ENCODE results near the gene TAF12.
A peak's percentile ranks its signal among the peaks of the same experiment; 100 is the strongest.

TAF12 gene

GRCh38 chr1:28578696-28579218, 64.1 kb downstream of the TAF12 start:
- Histone ChIP-seq H4K20me1 (ENCODE audit: insufficient read depth, low read length) (peaks cover 40% of the 10 kb centered on the region), H3K9me3 (replicated peaks; ENCODE audit: insufficient read depth, low read length) (no peaks in the 10 kb centered on the region), H3K4me2 (ENCODE audit: low read depth, low read length) (peak overlapping the region; percentile 9; the same call in 1 of the 2 replicates), H3K9me2 (replicated peaks; ENCODE audit: insufficient read depth, low read length) (no peaks in the 10 kb centered on the region), H3K36me3 (replicated peaks; ENCODE audit: insufficient read depth, low read length) (peaks cover 22% of the 10 kb centered on the region), H3F3A (ENCODE audit: insufficient read depth, low read length) (peaks cover 69% of the 10 kb centered on the region), H3K4me1 (ENCODE audit: low read length) (peaks cover 29% of the 10 kb centered on the region), H3K27ac (ENCODE audit: low read length) (peak overlapping the region; percentile 80; the same call in 1 of the 2 replicates), H3K4me3 (ENCODE audit: low read length) (no peak overlapping the region), H3K79me2 (ENCODE audit: low read length) (peaks cover 38% of the 10 kb centered on the region), H3K9ac (ENCODE audit: low read length) (no peak overlapping the region), H2AFZ (ENCODE audit: low read length) (no peak overlapping the region), H3K27me3 (replicated peaks; ENCODE audit: insufficient read depth, low read length) (no peaks in the 10 kb centered on the region)
- DNase-seq, result no peak
- no peak for TF ChIP-seq EZH2 (optimal IDR thresholded peaks at IDR 0.05; ENCODE audit: low read depth, low read length)
- TF ChIP-seq EZH2phosphoT487 (IDR thresholded peaks at IDR 0.05; ENCODE audit: low read length), result no peak
- TF ChIP-seq CTCF (IDR thresholded peaks at IDR 0.05; ENCODE audit: low read length), result no peak

- Histone ChIP-seq H3K27ac (ENCODE audit: low read length) (peak overlapping the region; percentile 80; the same call in 1 of the 2 replicates), H3K79me2 (ENCODE audit: low read length) (peaks cover 38% of the 10 kb centered on the region), H3K9me3 (replicated peaks; ENCODE audit: insufficient read depth, low read length) (no peaks in the 10 kb centered on the region), H3K27me3 (replicated peaks; ENCODE audit: insufficient read depth, low read length) (no peaks in the 10 kb centered on the region), H4K20me1 (ENCODE audit: insufficient read depth, low read length) (peaks cover 40% of the 10 kb centered on the region), H3K36me3 (replicated peaks; ENCODE audit: insufficient read depth, low read length) (peaks cover 22% of the 10 kb centered on the region), H3F3A (ENCODE audit: insufficient read depth, low read length) (peaks cover 67% of the 10 kb centered on the region), H3K4me1 (ENCODE audit: low read length) (peaks cover 29% of the 10 kb centered on the region), H2AFZ (ENCODE audit: low read length) (no peak overlapping the region), H3K4me2 (ENCODE audit: low read depth, low read length) (no peak overlapping the region; the same call in 1 of the 2 replicates), H3K4me3 (ENCODE audit: low read length) (no peak overlapping the region), H3K9me2 (replicated peaks; ENCODE audit: insufficient read depth, low read length) (no peaks in the 10 kb centered on the region), H3K9ac (ENCODE audit: low read length) (no peak overlapping the region)
- no peak for TF ChIP-seq EZH2 (optimal IDR thresholded peaks at IDR 0.05; ENCODE audit: low read depth, low read length)
- peak; percentile 30 for DNase-seq
Measured at GRCh38 chr1:28577738-28578536, 64.9 kb downstream of the TAF12 start.

GRCh38 chr1:28577052-28577678, 65.7 kb downstream of the TAF12 start:
- no peaks in the 10 kb centered on the region for H3K27me3 ChIP-seq (replicated peaks; ENCODE audit: insufficient read depth, low read length)
- H3K4me3 ChIP-seq (ENCODE audit: low read length), result no peak overlapping the region
- H3K9ac ChIP-seq (ENCODE audit: low read length), result no peak overlapping the region
- H4K20me1 ChIP-seq (ENCODE audit: insufficient read depth, low read length), result peaks cover 40% of the 10 kb centered on the region
- H3K79me2 ChIP-seq (ENCODE audit: low read length), result peaks cover 38% of the 10 kb centered on the region
- no peaks in the 10 kb centered on the region for H3K9me3 ChIP-seq (replicated peaks; ENCODE audit: insufficient read depth, low read length)
- TF ChIP-seq EZH2phosphoT487 (IDR thresholded peaks at IDR 0.05; ENCODE audit: low read length), result no peak
- no peak for TF ChIP-seq CTCF (IDR thresholded peaks at IDR 0.05; ENCODE audit: low read length)
- no peak for TF ChIP-seq EZH2 (optimal IDR thresholded peaks at IDR 0.05; ENCODE audit: low read depth, low read length)
- DNase-seq, result peak; percentile 21
- no peaks in the 10 kb centered on the region for H3K9me2 ChIP-seq (replicated peaks; ENCODE audit: insufficient read depth, low read length)
- H3K27ac ChIP-seq (ENCODE audit: low read length), result peak overlapping the region; percentile 80
- peaks cover 60% of the 10 kb centered on the region for H3F3A ChIP-seq (ENCODE audit: insufficient read depth, low read length)
- H3K4me2 ChIP-seq (ENCODE audit: low read depth, low read length), result peak overlapping the region; percentile 19; the same call in 1 of the 2 replicates
- peaks cover 29% of the 10 kb centered on the region for H3K4me1 ChIP-seq (ENCODE audit: low read length)
- no peak overlapping the region for H2AFZ ChIP-seq (ENCODE audit: low read length)
- peaks cover 22% of the 10 kb centered on the region for H3K36me3 ChIP-seq (replicated peaks; ENCODE audit: insufficient read depth, low read length)

All from MM.1S (cell line).